SK-MEL-5 (cell line): ENCODE measurements around the gene SIX6. TPM values are rescaled to one million over a fixed set of nuclear protein-coding genes. Genes with fewer than 3 reads are reported as not detected.
A peak's percentile ranks its signal among the peaks of the same experiment; 100 is the strongest.
"Not testable (repeated sequence)": the region's sequence is repeated elsewhere in the genome, so short reads cannot be mapped to it uniquely, and the experiment has no call there.

ENCODE experiments used
- DNase-seq: peaks from one replicate; pipeline ENCODE4 v3.0.0-alpha.2; 2016; ENCODE audit warnings: low read depth, low spot score
- in situ Hi-C: cut with HindIII; loops from 2 replicates; pipeline ENCODE4 v1.10.0; 2016; ENCODE audit warnings: low sequenced_read_pairs, high pct_unique_total_duplicates, low pct_unique_long_range_greater_than_20kb
- polyA plus RNA-seq, 2 experiments: library from polyadenylated mRNA; depleted of rRNA; stranded (reverse); fragments of >200 nt; gene quantifications; 2 replicates each; pipeline ENCODE4 v1.2.3, GENCODE V29; 2015
- total RNA-seq: library from RNA; depleted of rRNA; stranded (reverse); fragments of >200 nt; shearing (Covaris generic); gene quantifications from 2 replicates; pipeline ENCODE4 v1.2.3, GENCODE V29; 2014; rRNA removed

SIX6 gene
- 0.08 TPM in 1 of 2 replicates, not detected in the other for total RNA-seq
- polyA plus RNA-seq (2015; cell fraction: cytosol; rRNA removed), result 0.04 TPM in 1 of 2 replicates, not detected in the other
- polyA plus RNA-seq (2015; cell fraction: nucleus; rRNA removed), result not detected in 2 replicates

- DNase-seq, result no peak
- in situ Hi-C loops, result no loop called here
Measured at GRCh38 chr14:60508707-60509437, at the start of gene SIX6. SIX6 (plus strand) TSS chr14:60509146; CDS start chr14:60509399, 253 bp downstream.

DNA sequence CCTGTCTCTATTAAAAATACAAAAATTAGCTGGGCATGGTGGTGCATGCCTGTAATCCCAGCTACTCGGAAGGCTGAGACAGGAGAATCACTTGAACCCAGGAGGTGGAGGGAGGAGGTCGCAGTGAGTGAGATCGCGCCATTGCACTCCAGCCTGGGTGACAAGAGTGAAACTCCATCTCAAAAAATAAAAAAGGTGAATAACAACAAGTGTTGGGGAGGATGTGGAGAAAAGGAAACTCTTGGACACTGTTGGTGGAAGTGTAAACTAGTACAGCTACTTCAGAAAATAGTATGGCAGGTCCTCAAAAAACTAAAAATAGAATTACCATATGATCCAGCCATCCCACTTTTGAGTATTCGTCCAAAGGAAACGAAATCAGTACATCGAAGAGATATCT lies 28.7 kb upstream of the SIX6 start:
- DNase-seq, in situ Hi-C loops: not testable (repeated sequence)

GRCh38 chr14:60482743-60483142 lies 26.2 kb upstream of the SIX6 start:
- DNase-seq, result no peak
- in situ Hi-C loops, result no loop called here

GRCh38 chr14:60485057-60485597 lies 23.8 kb upstream of the SIX6 start:
- in situ Hi-C loops, result no loop called here
- no peak for DNase-seq

- DNase-seq, result peak; percentile 29
Measured at GRCh38 chr14:60485598-60486251, 23.2 kb upstream of the SIX6 start, which contains the start of gene C14orf39. C14orf39 (minus strand) TSS chr14:60486063; CDS start chr14:60485078, 985 bp downstream.

GRCh38 chr14:60487211-60487610 lies 21.7 kb upstream of the SIX6 start:
- DNase-seq, result peak; percentile 66
- in situ Hi-C loops, result no loop called here

More at GRCh38 chr14:60485598-60486251, 23.2 kb upstream of the SIX6 start, which contains the start of gene C14orf39:
- in situ Hi-C loops, result no loop called here

- in situ Hi-C loops, result no loop called here
- DNase-seq, result peak; percentile 39
Measured at GRCh38 chr14:60488175-60488574, 20.8 kb upstream of the SIX6 start.

DNA sequence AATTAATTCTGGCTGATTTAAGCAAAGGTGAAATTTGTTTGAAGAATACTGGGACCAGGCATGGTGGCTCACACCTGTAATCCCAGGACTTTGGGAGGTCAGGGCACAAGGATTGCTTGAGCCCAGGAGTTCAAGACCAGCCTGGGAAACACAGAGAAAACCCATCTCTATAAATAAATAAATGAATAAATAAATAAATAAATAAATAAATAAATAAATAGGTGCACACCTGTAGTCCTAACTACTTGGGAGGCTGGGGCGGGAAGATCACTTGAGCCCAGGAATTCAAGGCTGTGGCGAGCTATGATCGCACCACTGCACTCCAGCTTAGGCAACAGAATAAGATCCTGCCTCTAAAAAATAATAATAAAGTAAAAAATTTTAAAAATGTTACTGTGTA lies 18.7 kb upstream of the SIX6 start:
- no peak for DNase-seq
- in situ Hi-C loops, result no loop called here

DNA sequence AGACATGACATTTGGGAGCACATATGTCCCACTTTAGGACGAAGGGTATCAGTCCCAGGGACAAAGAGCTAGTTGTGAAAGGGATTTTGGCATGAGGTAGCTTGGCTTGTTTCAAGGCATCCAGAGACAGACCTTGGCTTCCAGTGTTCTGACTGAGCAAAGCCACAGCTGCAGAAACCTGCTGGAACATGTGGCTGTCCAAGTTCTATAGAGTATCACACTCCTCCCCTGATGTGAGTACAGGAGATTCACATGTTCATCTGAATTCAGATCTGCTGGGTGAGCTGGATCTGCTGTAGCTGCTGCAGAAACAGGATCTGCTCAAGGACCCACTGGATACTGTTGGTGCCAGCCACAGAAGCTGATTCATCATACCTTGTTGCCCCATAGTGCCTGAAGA lies 13.0 kb upstream of the SIX6 start:
- in situ Hi-C loops, result no loop called here
- DNase-seq, result no peak

DNA sequence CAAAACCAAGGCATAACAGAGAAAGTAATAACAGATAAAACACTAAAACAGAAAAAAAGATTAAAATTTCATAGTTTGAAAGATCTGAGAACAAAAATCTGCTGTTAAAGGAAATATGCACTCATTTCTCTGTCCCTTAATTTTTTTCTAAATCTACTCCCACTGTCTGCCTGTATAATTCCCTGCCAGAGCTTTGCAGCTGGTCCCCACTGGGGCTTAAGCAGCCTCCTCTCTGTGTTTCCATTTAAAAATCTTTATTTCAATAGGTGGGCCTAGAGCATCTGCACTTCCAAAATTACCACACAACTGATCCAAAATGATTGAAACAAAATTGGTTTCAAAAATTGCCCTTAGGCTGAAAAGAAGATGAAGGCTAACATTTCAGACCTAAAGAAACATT lies 6.4 kb upstream of the SIX6 start:
- in situ Hi-C loops, result no loop called here
- DNase-seq, result no peak

DNA sequence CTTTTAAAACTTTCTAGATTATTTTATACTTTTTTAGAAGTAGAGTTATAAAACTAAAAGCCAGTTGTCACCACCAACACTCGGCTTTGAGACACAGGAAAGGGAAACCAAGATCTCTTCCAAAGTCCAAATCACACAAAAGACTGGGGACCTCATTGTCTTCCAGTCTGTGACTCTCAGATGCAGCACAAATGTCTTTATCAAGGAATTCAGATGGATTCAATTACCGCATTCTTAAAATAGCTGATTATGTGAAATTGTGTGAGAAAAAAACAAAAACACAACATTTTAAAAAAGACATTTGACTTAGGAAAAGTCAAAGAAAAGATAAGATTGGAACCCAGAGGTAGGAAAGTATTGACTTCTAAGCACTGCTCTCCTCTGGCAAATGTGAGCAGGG lies 3.5 kb upstream of the SIX6 start:
- no peak for DNase-seq
- in situ Hi-C loops, result no loop called here

- in situ Hi-C loops, result no loop called here
- no peak for DNase-seq
Measured at GRCh38 chr14:60506010-60506409, 2.9 kb upstream of the SIX6 start.

DNA sequence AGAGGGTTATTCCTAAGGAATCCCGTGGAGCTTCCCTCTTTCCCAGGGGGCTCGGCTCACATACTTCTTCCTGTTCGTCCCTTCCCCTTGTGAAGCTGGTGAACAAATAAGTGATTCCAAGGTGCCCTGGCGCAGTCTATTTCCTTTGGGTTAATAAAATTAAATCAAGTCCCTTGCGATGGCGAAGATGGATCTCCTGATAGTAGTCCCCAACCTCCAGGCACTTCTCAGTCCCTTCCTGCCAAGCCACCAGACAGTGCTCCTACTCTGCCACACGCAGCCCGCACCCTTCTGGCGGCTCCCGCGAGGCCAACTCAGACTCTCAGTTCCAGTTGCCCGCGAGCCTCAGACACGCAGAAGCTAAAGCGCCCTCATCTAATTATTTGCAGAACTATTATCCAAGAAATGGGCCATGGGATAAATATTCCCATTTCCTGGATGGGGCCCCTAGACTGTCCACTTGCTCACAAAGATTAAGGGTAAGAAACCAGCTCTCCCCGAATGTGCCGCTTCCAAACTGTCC lies 2.4 kb upstream of the SIX6 start:
- in situ Hi-C loops, result no loop called here
- DNase-seq, result no peak

GRCh38 chr14:60506985-60507829 lies 1.7 kb upstream of the SIX6 start:
- DNase-seq, result no peak
- in situ Hi-C loops, result no loop called here

- in situ Hi-C loops, result no loop called here
- no peak for DNase-seq
Measured at GRCh38 chr14:60508363-60508706, 611 bp upstream of the SIX6 start.

DNA sequence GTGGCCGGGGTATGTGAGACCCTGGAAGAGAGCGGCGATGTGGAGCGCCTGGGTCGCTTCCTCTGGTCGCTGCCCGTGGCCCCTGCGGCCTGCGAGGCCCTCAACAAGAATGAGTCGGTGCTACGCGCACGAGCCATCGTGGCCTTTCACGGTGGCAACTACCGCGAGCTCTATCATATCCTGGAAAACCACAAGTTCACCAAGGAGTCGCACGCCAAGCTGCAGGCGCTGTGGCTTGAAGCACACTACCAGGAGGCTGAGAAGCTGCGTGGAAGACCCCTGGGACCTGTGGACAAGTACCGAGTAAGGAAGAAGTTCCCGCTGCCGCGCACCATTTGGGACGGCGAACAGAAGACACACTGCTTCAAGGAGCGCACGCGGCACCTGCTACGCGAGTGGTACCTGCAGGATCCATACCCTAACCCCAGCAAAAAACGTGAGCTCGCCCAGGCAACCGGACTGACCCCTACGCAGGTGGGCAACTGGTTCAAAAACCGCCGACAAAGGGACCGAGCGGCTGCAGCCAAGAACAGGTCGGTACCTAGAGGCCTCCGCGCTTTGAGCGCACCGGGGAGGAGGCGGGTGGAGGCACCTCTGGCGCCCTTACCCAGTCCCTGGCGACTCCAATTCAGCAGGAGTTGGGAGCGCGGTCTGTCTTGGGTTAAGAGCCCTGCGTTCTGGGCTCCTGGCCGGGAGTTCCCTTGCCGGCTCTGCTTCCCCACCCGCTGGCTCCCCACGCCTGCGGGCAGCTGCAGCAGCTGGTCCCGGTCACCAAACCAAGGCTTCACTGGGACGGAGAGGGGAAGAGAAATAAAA lies 700 bp downstream of the SIX6 start:
- in situ Hi-C loops, result no loop called here
- DNase-seq, result no peak
